Body of pancreas (tissue), 4 donors: ENCODE results near the gene EPS15. TPM values are rescaled to one million over a fixed set of nuclear protein-coding genes. Genes with fewer than 3 reads are reported as not detected.
"Not testable (repeated sequence)": the region's sequence is repeated elsewhere in the genome, so short reads cannot be mapped to it uniquely, and the experiment has no call there.

ENCODE experiments used
- ATAC-seq: fragments of 150-250 bp; one replicate; pipeline ENCODE4 v1.9.1; 2016
- DNase-seq, 4 donors: peaks; one replicate each; pipeline ENCODE4 v3.0.0-alpha.2; 2019
- H3K27ac ChIP-seq, 4 donors: fragments of 200-600 bp; sonication (generic); 1 replicate in 3 of 4; 2 replicates in 1 of 4; pipeline versions ENCODE4 v1.5.1 to v1.6.1; 2016 to 2019; ENCODE audit warnings: mild to moderate bottlenecking in 1 of 4, mixed read lengths in 1 of 4, moderate library complexity in 1 of 4
- H3K27me3 ChIP-seq, 2 donors: fragments of 200-600 bp; sonication (generic); one replicate each; pipeline ENCODE4 v1.6.0; 2016; ENCODE audit warnings: mild to moderate bottlenecking in 1 of 2
- H3K36me3 ChIP-seq, 2 donors: fragments of 200-600 bp; sonication (generic); replicated peaks in 1 of 2; 2 replicates each; pipeline ENCODE4 v1.5.1; 2016; ENCODE audit warnings: low read depth in 2 of 2; ENCODE audit not compliant: insufficient read depth in 1 of 2
- H3K4me1 ChIP-seq: fragments of 200-600 bp; sonication (generic); one replicate; pipeline ENCODE4 v1.6.0; 2016
- H3K4me3 ChIP-seq, 2 donors: fragments of 200-600 bp; sonication (generic); 1 replicate in 1 of 2; 2 replicates in 1 of 2; pipeline ENCODE4 v1.5.1; 2016 to 2019
- H3K9me3 ChIP-seq, 3 donors: fragments of 200-600 bp; sonication (generic); 1 replicate in 2 of 3; 2 replicates in 1 of 3; pipeline ENCODE4 v1.5.1; 2016
- CTCF ChIP-seq, 7 experiments: fragments of 450-650 bp in 4 of 7; fragments of 200-600 bp in 3 of 7; sonication (generic) in 3 of 7; IDR thresholded peaks; one replicate each; pipeline ENCODE4 v1.5.1; 2016 to 2019; ENCODE audit warnings: antibody characterized with exemption in 7 of 7
- POLR2A ChIP-seq, 3 donors: fragments of 450-650 bp; IDR thresholded peaks; one replicate each; pipeline ENCODE4 v1.6.1; 2016; ENCODE audit warnings: antibody characterized with exemption in 3 of 3, mild to moderate bottlenecking in 2 of 3
- WGBS, 2 donors: methylation state at CpG; one replicate each; pipeline ENCODE4 v1.1.5; 2017; 5-methylcytosine and 5-hydroxymethylcytosine counted together
- intact Hi-C: fragments of 100-400 bp; cut with DNase I; formaldehyde crosslinking; loops from one replicate; pipeline ENCODE4 v1.15.1; 2023
- total RNA-seq, 2 donors: library from RNA; depleted of rRNA; stranded (reverse); fragments of >200 nt; gene quantifications; one replicate each; pipeline ENCODE4 v1.1.0, GENCODE V29; 2016

Gene EPS15
- total RNA-seq, 2 donors from 2014 or later: 37.4 to 46.8 TPM

- no peak for ATAC-seq
- intact Hi-C loops: no loop called here
Observed at GRCh38 chr1:51417496-51418383, 101.3 kb downstream of the EPS15 start.

GRCh38 chr1:51416910-51417309 is 102.2 kb downstream of the EPS15 start:
- Histone ChIP-seq H3K27ac (no peak overlapping the region), H3K4me3 (no peak overlapping the region), H3K9me3 (no peaks in the 10 kb centered on the region), H3K4me1 (no peaks in the 10 kb centered on the region), H3K27me3 (no peaks in the 10 kb centered on the region), H3K36me3 (no peaks in the 10 kb centered on the region)
- TF ChIP-seq CTCF (IDR thresholded peaks at IDR 0.05): no peak
- no peak for TF ChIP-seq POLR2A (IDR thresholded peaks at IDR 0.05)
- ATAC-seq (no peak), DNase-seq (no peak)
- intact Hi-C loops: no loop called here

More at GRCh38 chr1:51417496-51418383, 101.3 kb downstream of the EPS15 start:
- no peaks in the 10 kb centered on the region for H3K4me1 ChIP-seq
- DNase-seq: no peak
- no peak for TF ChIP-seq CTCF (IDR thresholded peaks at IDR 0.05)
- TF ChIP-seq POLR2A (IDR thresholded peaks at IDR 0.05): no peak
- 92 to 93% methylated on average over 5 of the region's 5 CpGs for WGBS, 2 donors
- no peaks in the 10 kb centered on the region for H3K27me3 ChIP-seq
- H3K9me3 ChIP-seq: no peaks in the 10 kb centered on the region
- H3K4me3 ChIP-seq: no peak overlapping the region
- no peak overlapping the region for H3K27ac ChIP-seq
- no peaks in the 10 kb centered on the region for H3K36me3 ChIP-seq

GRCh38 chr1:51415963-51416362 is 103.1 kb downstream of the EPS15 start:
- 75 to 81% methylated on average over 2 of the region's 2 CpGs for WGBS, 2 donors
- Histone ChIP-seq H3K4me3 (no peak overlapping the region), H3K36me3 (no peaks in the 10 kb centered on the region), H3K9me3 (no peaks in the 10 kb centered on the region), H3K27me3 (no peaks in the 10 kb centered on the region), H3K27ac (no peak overlapping the region), H3K4me1 (no peaks in the 10 kb centered on the region)
- no peak for TF ChIP-seq POLR2A (IDR thresholded peaks at IDR 0.05)
- no peak for TF ChIP-seq CTCF (IDR thresholded peaks at IDR 0.05)
- DNase-seq (no peak), ATAC-seq (no peak)
- intact Hi-C loops: no loop called here

- ATAC-seq (no peak), DNase-seq (no peak)
- no peak for TF ChIP-seq CTCF (IDR thresholded peaks at IDR 0.05)
- no peak for TF ChIP-seq POLR2A (IDR thresholded peaks at IDR 0.05)
- Histone ChIP-seq H3K4me1 (no peaks in the 10 kb centered on the region), H3K9me3 (no peaks in the 10 kb centered on the region), H3K36me3 (no peaks in the 10 kb centered on the region), H3K27me3 (no peaks in the 10 kb centered on the region), H3K27ac (no peak overlapping the region), H3K4me3 (no peak overlapping the region)
- intact Hi-C loops: no loop called here
Observed at GRCh38 chr1:51414811-51415210, 104.3 kb downstream of the EPS15 start.

- DNase-seq, H3K9me3 ChIP-seq, H3K4me1 ChIP-seq, intact Hi-C loops, H3K27me3 ChIP-seq, ATAC-seq, H3K27ac ChIP-seq, H3K4me3 ChIP-seq: not testable (repeated sequence)
- 97 to 100% methylated on average over 5 of the region's 5 CpGs for WGBS, 2 donors
- H3K36me3 ChIP-seq: peaks cover 0 to 11% of the 10 kb centered on the region in 2 donors
Observed at GRCh38 chr1:51411820-51412219, 107.2 kb downstream of the EPS15 start.
